ENCODE data around the gene ZFYVE28. TPM values are rescaled to one million over a fixed set of nuclear protein-coding genes. Genes with fewer than 3 reads are reported as not detected.
A peak's percentile ranks its signal among the peaks of the same experiment; 100 is the strongest.

The ZFYVE28 gene
- total RNA-seq, 1 experiment from 2014 or later: 19.2 TPM

DNA sequence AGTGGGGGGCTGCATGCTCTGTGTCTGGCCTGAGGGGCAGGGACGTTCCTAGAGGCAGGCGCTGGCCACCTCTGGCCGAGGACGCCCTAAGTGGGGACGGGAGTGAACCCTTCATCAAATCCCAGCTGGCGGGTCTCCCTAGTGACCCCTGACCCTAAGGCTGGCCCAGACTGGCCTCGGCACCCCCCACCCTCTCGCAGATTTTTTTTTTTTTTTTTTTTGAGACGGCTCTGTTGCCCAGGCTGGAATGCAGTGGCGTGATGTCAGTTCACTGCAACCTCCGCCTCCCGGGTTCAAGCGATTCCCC, 155.5 kb downstream of the ZFYVE28 start:
- no peak overlapping the region for H2AFZ ChIP-seq (ENCODE audit: low read depth, low read length, poor library complexity, severe bottlenecking)
- RAD21 ChIA-PET (ENCODE audit: low non-redundant PET in 1 of 2, low total read pairs in 2 of 2, uncharacterized antibody in 2 of 2, unreplicated experiment in 2 of 2): interaction anchor here in 1 of 2 experiments (0.7 kb wide), 1 partner anchor 141 kb away, joined by 3 read pairs; no protein-coding TSS in a partner anchor
- peaks cover 9 to 15% of the 10 kb centered on the region in 2 experiments; a peak in 3 of 4 replicates for H3K4me1 ChIP-seq (ENCODE audit: control insufficient read depth in 1 of 2, insufficient read depth in 2 of 2, low read length in 2 of 2)
- H3K4me2 ChIP-seq (ENCODE audit: low read length): peak overlapping the region; percentile 88
- H3K36me3 ChIP-seq (ENCODE audit: control insufficient read depth in 1 of 2, insufficient read depth in 2 of 2, low read length in 2 of 2): no peaks in the 10 kb centered on the region
- TF ChIP-seq CBX3 (IDR thresholded peaks at IDR 0.05; ENCODE audit: low read depth) (no peak), SP1 (IDR thresholded peaks at IDR 0.05; ENCODE audit: low read depth) (no peak), ZFX (IDR thresholded peaks at IDR 0.05) (no peak), ELF1 (IDR thresholded peaks at IDR 0.05; ENCODE audit: borderline replicate concordance, low read depth) (no peak), EZH2phosphoT487 (IDR thresholded peaks at IDR 0.05; ENCODE audit: borderline replicate concordance) (no peak), EZH2 (IDR thresholded peaks at IDR 0.05) (no peak), SIN3A (IDR thresholded peaks at IDR 0.05; ENCODE audit: low read depth) (no peak), FOSL1 (IDR thresholded peaks at IDR 0.05; ENCODE audit: low read depth) (no peak), CEBPB (IDR thresholded peaks at IDR 0.05; ENCODE audit: low read depth) (no peak), ZNF274 (IDR thresholded peaks at IDR 0.05; ENCODE audit: low read depth, low read length) (no peak), RAD21 (IDR thresholded peaks at IDR 0.05; ENCODE audit: low read depth) (no peak), POLR2AphosphoS5 (IDR thresholded peaks at IDR 0.05; ENCODE audit: low read depth, low read length) (no peak), EGR1 (IDR thresholded peaks at IDR 0.05; ENCODE audit: low read depth) (no peak)
- TF ChIP-seq, protein P1, sequence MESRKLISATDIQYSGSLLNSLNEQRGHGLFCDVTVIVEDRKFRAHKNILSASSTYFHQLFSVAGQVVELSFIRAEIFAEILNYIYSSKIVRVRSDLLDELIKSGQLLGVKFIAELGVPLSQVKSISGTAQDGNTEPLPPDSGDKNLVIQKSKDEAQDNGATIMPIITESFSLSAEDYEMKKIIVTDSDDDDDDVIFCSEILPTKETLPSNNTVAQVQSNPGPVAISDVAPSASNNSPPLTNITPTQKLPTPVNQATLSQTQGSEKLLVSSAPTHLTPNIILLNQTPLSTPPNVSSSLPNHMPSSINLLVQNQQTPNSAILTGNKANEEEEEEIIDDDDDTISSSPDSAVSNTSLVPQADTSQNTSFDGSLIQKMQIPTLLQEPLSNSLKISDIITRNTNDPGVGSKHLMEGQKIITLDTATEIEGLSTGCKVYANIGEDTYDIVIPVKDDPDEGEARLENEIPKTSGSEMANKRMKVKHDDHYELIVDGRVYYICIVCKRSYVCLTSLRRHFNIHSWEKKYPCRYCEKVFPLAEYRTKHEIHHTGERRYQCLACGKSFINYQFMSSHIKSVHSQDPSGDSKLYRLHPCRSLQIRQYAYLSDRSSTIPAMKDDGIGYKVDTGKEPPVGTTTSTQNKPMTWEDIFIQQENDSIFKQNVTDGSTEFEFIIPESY (IDR thresholded peaks at IDR 0.05; ENCODE audit: extremely low read depth, insufficient replicate concordance, low read length): no peak
- TF ChIP-seq, protein P2, sequence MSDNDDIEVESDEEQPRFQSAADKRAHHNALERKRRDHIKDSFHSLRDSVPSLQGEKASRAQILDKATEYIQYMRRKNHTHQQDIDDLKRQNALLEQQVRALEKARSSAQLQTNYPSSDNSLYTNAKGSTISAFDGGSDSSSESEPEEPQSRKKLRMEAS (IDR thresholded peaks at IDR 0.05): no peak
- TF ChIP-seq, protein P3, sequence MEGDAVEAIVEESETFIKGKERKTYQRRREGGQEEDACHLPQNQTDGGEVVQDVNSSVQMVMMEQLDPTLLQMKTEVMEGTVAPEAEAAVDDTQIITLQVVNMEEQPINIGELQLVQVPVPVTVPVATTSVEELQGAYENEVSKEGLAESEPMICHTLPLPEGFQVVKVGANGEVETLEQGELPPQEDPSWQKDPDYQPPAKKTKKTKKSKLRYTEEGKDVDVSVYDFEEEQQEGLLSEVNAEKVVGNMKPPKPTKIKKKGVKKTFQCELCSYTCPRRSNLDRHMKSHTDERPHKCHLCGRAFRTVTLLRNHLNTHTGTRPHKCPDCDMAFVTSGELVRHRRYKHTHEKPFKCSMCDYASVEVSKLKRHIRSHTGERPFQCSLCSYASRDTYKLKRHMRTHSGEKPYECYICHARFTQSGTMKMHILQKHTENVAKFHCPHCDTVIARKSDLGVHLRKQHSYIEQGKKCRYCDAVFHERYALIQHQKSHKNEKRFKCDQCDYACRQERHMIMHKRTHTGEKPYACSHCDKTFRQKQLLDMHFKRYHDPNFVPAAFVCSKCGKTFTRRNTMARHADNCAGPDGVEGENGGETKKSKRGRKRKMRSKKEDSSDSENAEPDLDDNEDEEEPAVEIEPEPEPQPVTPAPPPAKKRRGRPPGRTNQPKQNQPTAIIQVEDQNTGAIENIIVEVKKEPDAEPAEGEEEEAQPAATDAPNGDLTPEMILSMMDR (IDR thresholded peaks at IDR 0.05 in 2 of 3, conservative IDR thresholded peaks at IDR 0.05 in 1 of 3; ENCODE audit: borderline replicate concordance in 1 of 3, insufficient read depth in 1 of 3, low read depth in 2 of 3, low read length in 2 of 3): no peak
- TF ChIP-seq, protein P4, sequence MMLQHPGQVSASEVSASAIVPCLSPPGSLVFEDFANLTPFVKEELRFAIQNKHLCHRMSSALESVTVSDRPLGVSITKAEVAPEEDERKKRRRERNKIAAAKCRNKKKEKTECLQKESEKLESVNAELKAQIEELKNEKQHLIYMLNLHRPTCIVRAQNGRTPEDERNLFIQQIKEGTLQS (IDR thresholded peaks at IDR 0.05): no peak
- DNase-seq (ENCODE audit: low read depth, low spot score): no peak
- peak overlapping the region; percentile 46 to 59 for H3K4me3 ChIP-seq (replicated peaks in 1 of 2; ENCODE audit: low read depth in 1 of 2, low read length in 2 of 2)
- H4K20me1 ChIP-seq (ENCODE audit: insufficient read depth): no peaks in the 10 kb centered on the region
- H3K27ac ChIP-seq (ENCODE audit: low read depth, low read length): peak overlapping the region; percentile 83; the same call in 1 of the 2 replicates
- ATAC-seq: no peak
- H3K9me2 ChIP-seq (ENCODE audit: insufficient read depth): no peaks in the 10 kb centered on the region
- intact Hi-C loops (cut with micrococcal nuclease): loop anchor here (1.0 to 5.0 kb wide), 2 partner anchors 21 to 149 kb away; partner anchors contain the start of genes HAUS3 and POLN
- POLR2A ChIA-PET: no interaction called here
- no peak overlapping the region; the same call in 1 of the 2 replicates for H3K9ac ChIP-seq (ENCODE audit: low read length)
- no peaks in the 10 kb centered on the region for H3K9me3 ChIP-seq (ENCODE audit: control insufficient read depth in 1 of 2, insufficient read depth in 1 of 2, low read depth in 1 of 2, low read length in 2 of 2)
- CTCF ChIA-PET: no interaction called here
- H3K27me3 ChIP-seq (ENCODE audit: insufficient read depth, low read length): no peaks in the 10 kb centered on the region
- BruUV-seq (replicated peaks): no TSS peak
- H3K79me2 ChIP-seq (ENCODE audit: insufficient read depth, low read length): no peaks in the 10 kb centered on the region

Data from HCT116 (cell line).